GM21529 (cell line): ENCODE measurements around the gene GALNTL6.
"Not testable (repeated sequence)": the region's sequence is repeated elsewhere in the genome, so short reads cannot be mapped to it uniquely, and the experiment has no call there.

Experiments used
- ATAC-seq: cut with Tn5 transposase; IDR thresholded peaks from one replicate; pipeline ENCODE4 v1.9.1; 2021; ENCODE audit not compliant: unreplicated experiment

GALNTL6 gene

GRCh38 chr4:172357006-172357540 is 543.9 kb downstream of the GALNTL6 start:
- no peak for ATAC-seq

DNA sequence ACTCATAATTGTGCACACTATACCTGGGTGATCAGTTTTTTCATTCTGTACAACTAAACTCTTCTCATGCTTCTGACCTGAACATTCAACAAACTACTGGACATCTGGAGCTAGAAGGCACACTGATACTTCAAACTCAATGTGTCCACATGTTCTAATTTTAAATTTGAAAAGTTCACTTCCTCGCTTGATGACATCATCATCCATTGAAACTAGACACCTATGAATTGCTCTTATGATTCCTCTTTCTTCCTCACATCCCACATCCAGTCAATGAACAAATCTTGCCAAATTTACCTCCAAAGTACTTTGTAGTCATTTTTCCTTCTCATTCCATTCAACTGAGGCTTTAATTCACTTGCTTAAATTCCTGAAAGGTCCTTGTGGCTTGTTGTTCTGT is 549.4 kb downstream of the GALNTL6 start:
- ATAC-seq, result no peak

- ATAC-seq, result no peak
These were observed 556.3 kb downstream of the GALNTL6 start for GRCh38 chr4:172369471-172369959.

- no peak for ATAC-seq
These were observed 564.4 kb downstream of the GALNTL6 start for GRCh38 chr4:172377486-172378140.

GRCh38 chr4:172379834-172380233 is 566.6 kb downstream of the GALNTL6 start:
- no peak for ATAC-seq

DNA sequence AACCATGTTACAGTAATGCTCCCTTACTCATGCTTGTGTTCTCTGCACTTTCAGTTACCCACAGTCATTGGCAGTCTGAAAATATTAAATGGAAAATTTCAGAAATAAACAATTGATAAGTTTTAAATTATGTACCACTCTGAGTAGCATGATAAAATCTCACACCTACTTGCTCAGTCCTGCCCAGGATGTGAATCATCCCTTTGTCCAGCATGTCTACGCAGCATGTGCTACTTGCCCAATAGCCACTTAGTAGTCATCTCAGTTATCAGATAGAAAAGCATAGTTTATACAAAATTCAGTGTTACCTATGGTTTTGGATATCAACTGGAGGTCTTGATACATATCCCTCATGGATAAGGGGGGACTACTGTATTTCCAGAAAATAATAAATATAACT is 577.1 kb downstream of the GALNTL6 start:
- ATAC-seq, result no peak

- ATAC-seq, result no peak
These were observed 579.5 kb downstream of the GALNTL6 start for GRCh38 chr4:172392741-172393140.

DNA sequence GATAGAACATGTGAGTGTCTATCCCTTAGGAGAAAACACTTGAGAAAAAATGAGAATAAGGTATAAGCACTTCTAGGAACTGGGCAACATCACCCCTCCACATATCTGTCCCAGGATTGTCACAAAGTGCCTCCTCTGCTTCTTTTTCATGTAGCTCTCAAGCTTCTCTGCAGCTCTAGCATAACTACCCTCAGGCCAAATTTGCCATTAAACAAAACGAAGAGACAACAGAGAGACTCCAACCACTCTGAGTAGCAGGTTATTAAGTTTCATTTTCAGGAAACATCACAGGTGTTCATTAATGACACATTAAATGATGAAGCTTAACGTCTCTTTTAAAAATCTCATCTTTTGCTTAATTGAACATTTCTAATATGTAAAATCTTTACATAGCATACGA is 580.0 kb downstream of the GALNTL6 start:
- ATAC-seq, result no peak

GRCh38 chr4:172404676-172405075 is 591.5 kb downstream of the GALNTL6 start:
- no peak for ATAC-seq

DNA sequence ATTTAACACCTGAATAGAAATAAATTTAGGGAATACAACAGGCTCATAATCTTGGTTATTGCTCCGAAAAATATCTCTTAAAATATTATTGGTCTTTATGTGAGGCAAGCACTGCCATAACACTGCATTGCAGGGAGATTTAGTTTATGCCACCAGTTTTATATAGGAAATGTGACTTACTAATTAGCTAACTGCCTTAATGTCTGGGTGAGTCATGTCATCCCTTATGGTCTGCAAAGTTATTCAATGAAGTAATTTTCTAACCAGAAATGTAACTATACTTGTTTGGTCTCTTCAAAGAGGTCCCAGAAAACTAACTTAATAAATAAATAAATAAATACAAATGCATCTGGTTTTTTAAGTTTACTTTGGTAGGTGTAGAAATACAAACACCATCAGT is 597.2 kb downstream of the GALNTL6 start:
- ATAC-seq, result no peak

GRCh38 chr4:172411149-172411548 is 597.9 kb downstream of the GALNTL6 start:
- ATAC-seq, result no peak

DNA sequence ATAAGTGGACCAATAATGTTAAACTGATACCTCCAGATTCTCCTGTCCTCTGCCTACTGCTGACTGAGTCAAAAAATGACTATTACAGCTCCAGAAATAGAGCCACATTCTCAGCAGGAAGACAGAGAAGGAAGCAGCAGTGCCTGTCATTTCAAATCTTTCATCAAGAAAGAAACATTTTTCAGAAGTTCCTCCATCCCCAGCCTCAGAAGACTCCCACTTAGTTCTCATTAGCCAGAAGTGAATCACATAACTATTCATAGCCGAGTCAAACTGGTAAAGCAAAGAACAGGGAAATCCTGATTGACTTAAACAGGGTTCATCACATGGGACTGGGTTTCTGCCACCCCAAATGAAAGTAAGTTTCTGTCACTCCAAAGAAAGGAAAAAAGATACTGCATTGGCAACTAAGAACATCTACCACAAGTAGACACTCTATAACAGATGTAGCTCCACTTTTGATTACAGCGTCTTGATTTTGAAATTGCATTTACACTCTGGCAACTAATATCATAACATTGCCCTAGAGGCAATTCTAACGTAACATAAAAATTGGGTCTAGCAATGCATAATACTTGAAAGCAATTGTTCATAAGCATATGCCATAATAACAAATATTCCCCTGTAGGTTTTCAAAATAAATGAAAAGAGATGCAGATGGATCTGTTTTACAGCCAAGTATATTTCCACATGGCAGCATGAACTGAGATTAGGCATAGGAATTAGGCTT is 599.8 kb downstream of the GALNTL6 start:
- no peak for ATAC-seq

- ATAC-seq, result not testable (repeated sequence)
These were observed 615.8 kb downstream of the GALNTL6 start for GRCh38 chr4:172428979-172429378.

GRCh38 chr4:172480471-172480870 is 667.3 kb downstream of the GALNTL6 start:
- ATAC-seq, result no peak

- ATAC-seq, result no peak
These were observed 668.8 kb downstream of the GALNTL6 start for GRCh38 chr4:172481802-172482508.

GRCh38 chr4:172485007-172485406 is 671.8 kb downstream of the GALNTL6 start:
- no peak for ATAC-seq

- no peak for ATAC-seq
These were observed 673.3 kb downstream of the GALNTL6 start for GRCh38 chr4:172486531-172486930.

DNA sequence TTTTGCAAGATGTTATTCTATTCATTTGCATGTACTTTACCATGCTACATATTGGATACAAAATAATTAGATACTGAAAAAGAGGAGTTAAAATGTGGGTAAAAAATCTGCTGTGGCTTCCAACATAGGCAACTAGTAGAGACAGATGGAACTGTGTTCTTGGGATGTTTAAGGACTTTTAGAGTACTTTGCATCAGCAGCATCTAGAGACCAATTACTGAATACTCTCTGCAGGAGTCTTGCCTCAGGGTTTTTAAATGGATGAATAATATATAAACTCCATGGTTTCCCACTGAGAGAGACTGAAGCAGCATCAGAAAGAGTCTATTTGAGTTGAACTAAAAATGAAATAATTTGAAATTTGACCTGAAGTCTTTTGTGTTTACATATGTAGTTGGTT is 676.7 kb downstream of the GALNTL6 start:
- ATAC-seq, result no peak

DNA sequence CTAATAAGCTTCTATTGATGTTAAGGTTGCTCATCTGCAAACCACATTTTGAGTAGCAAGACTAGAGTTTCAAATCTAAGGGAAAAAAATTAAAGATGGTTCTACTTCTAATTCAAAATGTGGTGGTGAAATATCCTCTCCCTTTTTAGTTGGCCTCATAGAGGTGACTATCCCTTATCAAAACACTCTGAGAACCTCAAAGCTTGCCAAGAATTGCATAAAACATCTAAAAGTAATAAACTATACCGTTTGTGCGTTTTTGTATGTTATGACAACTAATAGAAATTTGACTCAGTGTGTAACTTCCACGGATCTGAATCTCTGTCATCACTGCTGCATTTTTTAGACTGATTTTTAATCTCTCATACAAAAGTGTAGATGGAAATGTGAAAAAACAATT is 682.6 kb downstream of the GALNTL6 start:
- ATAC-seq, result no peak

GRCh38 chr4:172497321-172497720 is 684.1 kb downstream of the GALNTL6 start:
- no peak for ATAC-seq

GRCh38 chr4:172514011-172514410 is 700.8 kb downstream of the GALNTL6 start:
- no peak for ATAC-seq

DNA sequence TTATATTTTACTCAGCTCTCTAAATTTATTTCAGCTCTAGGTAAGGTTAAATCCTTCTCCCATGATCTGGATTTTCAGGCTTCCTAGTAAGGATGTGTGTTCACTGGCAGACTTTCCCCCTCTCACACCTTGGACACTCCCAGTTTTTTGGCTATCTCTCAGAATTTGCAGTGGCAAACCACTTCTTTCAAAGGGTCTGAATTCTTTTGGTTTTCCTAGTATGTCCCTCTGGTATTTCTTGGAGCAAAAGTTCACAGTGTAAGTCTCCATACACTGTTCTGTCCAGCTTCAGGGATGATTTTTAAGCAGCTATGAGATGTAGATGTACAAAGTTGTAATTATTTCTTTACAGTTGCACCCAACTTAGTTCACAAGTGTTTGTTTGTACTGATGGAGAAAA is 701.6 kb downstream of the GALNTL6 start:
- no peak for ATAC-seq
